D721Med (cell line): ENCODE measurements around the gene TBC1D22B.
A peak's percentile ranks its signal among the peaks of the same experiment; 100 is the strongest.

ENCODE experiments used
- DNase-seq: peaks from one replicate; pipeline ENCODE4 v3.0.0; 2011; ENCODE audit warnings: low spot score; ENCODE audit not compliant: insufficient read length
- FAIRE-seq: peaks from 2 replicates; lab custom pipeline; 2011; peaks lifted over from hg19 to GRCh38; lab: Jason Lieb, UNC
- TF ChIP-seq, protein P1 (sequence below): IDR thresholded peaks from 2 replicates; pipeline ENCODE4 v1.5.1; 2012; ENCODE audit warnings: mild to moderate bottlenecking, control low read depth; ENCODE audit not compliant: insufficient read depth; ENCODE audit errors: missing control alignments

The TBC1D22B gene

DNA sequence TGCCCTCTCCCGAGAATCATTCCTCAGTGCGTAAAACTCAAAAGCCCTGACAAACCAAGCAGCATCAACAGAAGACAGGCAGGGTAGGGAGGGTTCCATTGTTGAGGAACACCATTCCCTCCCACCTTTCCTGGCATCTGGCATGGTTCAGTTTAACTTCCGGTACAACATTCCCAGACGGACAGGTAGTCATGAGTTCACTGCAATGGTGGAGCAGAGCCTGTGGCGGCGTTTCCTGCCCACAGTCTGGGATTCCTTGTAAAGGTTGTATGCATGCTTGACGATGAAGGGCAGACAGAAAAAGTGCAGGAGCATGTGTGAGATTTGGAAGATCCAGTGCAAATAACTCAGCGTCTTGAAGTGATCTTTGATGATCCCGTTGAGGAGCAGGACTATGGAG, 45.3 kb upstream of the TBC1D22B start:
- DNase-seq (no peak), FAIRE-seq (no peak)
- TF ChIP-seq, protein P1, sequence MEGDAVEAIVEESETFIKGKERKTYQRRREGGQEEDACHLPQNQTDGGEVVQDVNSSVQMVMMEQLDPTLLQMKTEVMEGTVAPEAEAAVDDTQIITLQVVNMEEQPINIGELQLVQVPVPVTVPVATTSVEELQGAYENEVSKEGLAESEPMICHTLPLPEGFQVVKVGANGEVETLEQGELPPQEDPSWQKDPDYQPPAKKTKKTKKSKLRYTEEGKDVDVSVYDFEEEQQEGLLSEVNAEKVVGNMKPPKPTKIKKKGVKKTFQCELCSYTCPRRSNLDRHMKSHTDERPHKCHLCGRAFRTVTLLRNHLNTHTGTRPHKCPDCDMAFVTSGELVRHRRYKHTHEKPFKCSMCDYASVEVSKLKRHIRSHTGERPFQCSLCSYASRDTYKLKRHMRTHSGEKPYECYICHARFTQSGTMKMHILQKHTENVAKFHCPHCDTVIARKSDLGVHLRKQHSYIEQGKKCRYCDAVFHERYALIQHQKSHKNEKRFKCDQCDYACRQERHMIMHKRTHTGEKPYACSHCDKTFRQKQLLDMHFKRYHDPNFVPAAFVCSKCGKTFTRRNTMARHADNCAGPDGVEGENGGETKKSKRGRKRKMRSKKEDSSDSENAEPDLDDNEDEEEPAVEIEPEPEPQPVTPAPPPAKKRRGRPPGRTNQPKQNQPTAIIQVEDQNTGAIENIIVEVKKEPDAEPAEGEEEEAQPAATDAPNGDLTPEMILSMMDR, result no peak

DNA sequence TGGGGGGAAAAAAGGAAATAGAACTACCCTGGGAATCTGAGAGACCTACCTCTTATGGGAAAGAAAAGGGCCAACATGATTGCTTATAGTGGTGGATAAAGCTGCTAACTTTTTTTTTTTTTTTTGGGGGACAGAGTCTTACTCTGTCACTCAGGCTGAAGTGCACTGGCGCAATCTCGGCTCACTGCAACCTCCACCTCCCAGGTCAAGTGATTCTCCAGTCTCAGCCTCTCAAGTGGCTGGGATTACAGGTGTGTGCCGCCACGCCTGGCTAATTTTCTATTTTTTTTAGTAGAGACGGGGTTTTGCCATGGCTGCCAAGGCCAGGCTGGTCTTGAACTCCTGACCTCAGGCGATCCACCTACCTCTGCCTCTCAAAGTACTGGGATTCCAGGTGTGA, 39.5 kb upstream of the TBC1D22B start:
- TF ChIP-seq, protein P1, result no peak
- DNase-seq (no peak), FAIRE-seq (no peak)

DNA sequence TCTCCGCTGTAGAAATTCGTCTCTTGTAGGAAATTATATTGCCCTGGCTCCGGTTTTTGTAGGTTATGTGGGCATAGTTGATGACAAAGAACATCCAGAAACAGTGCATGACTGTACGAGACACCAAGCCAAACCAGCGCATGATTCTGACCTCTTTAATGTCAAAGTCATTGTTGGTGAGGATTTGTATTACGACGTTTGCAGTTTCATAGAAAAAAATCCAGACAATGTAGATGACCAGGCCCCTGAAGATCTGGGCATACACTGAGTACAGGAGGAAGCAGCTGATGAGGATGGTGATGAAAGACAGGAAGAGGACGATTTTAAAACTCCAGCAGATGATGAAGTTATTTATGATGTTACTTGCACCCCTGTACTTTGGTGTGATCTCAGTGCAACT, 39.1 kb upstream of the TBC1D22B start:
- DNase-seq, result no peak
- TF ChIP-seq, protein P1, result no peak
- no peak for FAIRE-seq

DNA sequence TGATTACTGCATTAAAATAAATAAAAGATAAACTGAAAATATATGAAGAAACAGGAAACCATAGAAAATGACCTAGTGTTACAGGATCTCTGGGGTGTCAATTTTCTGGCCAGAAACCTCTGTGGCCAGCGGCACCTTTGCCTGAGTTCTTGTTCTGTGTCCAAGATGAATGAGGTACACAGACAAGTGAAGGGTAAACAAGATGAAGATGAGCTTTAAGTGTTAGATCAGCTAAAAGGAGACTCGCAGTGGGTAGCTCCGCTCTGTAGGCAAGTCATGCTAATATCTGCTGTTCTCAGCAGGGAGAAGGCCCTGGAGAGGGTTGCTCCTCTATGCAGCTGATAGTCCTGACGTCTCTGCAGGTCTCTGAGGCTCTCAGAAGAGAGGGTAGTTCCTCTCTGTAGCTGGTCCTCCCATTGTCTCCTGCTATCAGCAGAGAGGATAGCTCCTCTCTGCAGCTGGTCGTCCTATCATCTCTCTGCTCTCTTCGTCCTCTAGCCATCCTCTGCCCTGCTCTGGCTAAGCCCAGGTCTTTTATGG, 35.9 kb upstream of the TBC1D22B start:
- FAIRE-seq (no peak), DNase-seq (no peak)
- TF ChIP-seq, protein P1, result no peak

DNA sequence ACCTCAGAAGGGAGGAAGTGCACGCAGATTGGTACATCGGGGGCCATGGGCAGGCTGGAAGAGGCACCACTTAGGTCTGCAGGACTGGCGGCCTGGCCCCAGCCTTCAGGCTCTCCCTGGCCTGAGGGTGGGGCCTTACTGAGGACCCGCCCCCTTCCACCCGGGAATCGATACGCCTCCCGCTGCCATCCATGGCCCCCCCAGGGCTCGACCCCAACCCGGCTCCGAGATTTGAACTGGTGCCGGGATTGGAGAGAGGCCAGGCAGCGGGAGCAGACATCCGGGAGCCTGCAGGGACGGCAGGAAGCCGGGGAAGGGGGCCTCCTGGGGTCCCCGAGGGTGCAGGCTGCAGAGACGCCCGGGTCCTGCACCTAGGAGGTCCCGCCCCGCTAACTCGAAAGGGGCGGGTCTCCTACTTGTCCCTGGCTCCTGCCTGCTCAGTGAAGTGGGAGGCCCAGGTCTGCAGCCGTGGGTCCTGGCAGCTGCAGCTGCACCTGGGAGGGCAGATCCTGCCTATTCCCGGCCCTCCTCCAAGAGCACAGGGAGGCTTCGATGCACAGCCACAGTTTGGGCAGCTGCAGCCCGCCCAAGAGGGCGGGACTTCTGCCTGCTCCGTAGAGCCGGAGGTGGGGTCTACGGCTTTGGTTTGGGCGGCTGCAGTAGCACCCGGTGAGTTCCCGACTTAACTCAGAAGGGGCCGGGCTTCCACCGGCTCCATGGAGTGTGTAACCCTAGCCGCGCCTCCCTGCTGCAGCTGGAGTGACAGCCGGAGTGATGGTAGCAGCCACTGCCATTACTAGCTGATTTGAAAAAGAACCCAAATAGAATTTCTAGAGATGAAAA, 35.2 kb upstream of the TBC1D22B start:
- FAIRE-seq, result no peak
- TF ChIP-seq, protein P1, result no peak

DNA sequence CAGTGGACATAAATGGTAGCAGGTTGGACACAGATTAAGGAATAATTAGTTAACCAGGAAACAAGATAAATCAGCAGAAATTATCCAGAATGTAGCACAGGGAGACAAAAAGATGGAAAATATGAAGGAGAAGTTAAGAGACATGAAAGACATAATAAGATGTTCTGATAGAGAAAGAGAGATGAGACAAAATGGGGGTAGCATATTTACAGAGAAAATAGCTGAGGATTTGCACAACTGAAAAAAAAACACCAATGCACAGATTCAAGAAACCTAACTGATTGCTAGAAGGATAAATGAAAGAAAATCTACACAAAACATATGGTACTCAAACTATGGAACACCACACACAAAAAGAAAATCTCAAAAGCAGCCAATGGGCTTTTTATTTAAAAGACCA, 34.6 kb upstream of the TBC1D22B start:
- TF ChIP-seq, protein P1, result no peak
- DNase-seq (no peak), FAIRE-seq (no peak)

More for the DNA sequence above, 35.2 kb upstream of the TBC1D22B start:
- DNase-seq, result peak; percentile 58
